ENCODE measurements around the gene ATXN3L. TPM values are rescaled to one million over a fixed set of nuclear protein-coding genes. Genes with fewer than 3 reads are reported as not detected.

The ATXN3L gene
- total and polyA plus RNA-seq, 2 experiments from 2014 or later, result not detected

DNA sequence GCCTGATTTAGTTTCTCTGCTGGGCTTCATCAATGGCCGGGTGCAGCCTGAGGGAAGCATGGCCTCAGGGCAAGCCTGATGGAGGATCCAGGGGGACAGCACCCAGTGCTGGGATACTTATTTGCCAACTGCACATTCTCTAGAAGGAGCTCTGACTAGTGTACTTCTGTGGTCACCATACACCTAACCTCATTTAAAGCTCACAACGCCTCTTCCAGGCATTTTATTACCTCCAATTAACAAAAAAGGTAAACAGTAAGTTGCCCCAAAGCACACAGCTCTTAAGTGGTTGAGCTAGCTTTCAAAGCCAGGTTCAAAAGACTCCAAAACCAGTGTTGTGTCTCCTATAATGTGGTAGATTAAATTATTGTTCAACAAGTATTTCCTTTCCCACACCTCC lies 26.8 kb upstream of the ATXN3L start (continued):
- TF ChIP-seq CREB1 (CRISPR knock-in tag; IDR thresholded peaks at IDR 0.05; ENCODE audit: low read depth), result no peak

- Histone ChIP-seq H3K27ac (ENCODE audit: low read depth) (no peak overlapping the region), H3K4me2 (no peak overlapping the region), H3K9me2 (ENCODE audit: insufficient read depth) (no peaks in the 10 kb centered on the region), H2AFZ (no peak overlapping the region), H3K36me3 (ENCODE audit: insufficient read depth) (no peaks in the 10 kb centered on the region), H4K20me1 (replicated peaks; ENCODE audit: insufficient read depth) (no peaks in the 10 kb centered on the region), H3K4me3 (no peak overlapping the region), H3F3A (replicated peaks; ENCODE audit: low read depth) (no peaks in the 10 kb centered on the region), H3K4me1 (ENCODE audit: insufficient read depth) (no peaks in the 10 kb centered on the region), H3K79me2 (replicated peaks; ENCODE audit: insufficient read depth) (no peaks in the 10 kb centered on the region), H3K27me3 (ENCODE audit: insufficient read depth) (no peaks in the 10 kb centered on the region)
- TF ChIP-seq POLR2AphosphoS5 (IDR thresholded peaks at IDR 0.05; ENCODE audit: low read depth) (no peak), EZH2phosphoT487 (IDR thresholded peaks at IDR 0.05; ENCODE audit: unreplicated experiment) (no peak), ZNF331 (CRISPR knock-in tag; IDR thresholded peaks at IDR 0.05; ENCODE audit: low read depth) (no peak), REST (IDR thresholded peaks at IDR 0.05; ENCODE audit: unreplicated experiment) (no peak), JUNB (IDR thresholded peaks at IDR 0.05; ENCODE audit: unreplicated experiment) (no peak), STAT1 (IDR thresholded peaks at IDR 0.05; ENCODE audit: unreplicated experiment) (no peak), NANOG (IDR thresholded peaks at IDR 0.05; ENCODE audit: borderline replicate concordance) (no peak)
- TF ChIP-seq, protein P1, sequence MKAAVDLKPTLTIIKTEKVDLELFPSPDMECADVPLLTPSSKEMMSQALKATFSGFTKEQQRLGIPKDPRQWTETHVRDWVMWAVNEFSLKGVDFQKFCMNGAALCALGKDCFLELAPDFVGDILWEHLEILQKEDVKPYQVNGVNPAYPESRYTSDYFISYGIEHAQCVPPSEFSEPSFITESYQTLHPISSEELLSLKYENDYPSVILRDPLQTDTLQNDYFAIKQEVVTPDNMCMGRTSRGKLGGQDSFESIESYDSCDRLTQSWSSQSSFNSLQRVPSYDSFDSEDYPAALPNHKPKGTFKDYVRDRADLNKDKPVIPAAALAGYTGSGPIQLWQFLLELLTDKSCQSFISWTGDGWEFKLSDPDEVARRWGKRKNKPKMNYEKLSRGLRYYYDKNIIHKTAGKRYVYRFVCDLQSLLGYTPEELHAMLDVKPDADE (IDR thresholded peaks at IDR 0.05), result no peak
- H3K27me3 Mint-ChIP-seq (ENCODE audit: insufficient read depth, low read depth, poor library complexity), result peaks cover 4% of the 10 kb centered on the region
- H3K4me1 Mint-ChIP-seq, result no peaks in the 10 kb centered on the region
- H3K4me3 Mint-ChIP-seq, result no peak overlapping the region
- ATAC-seq (no peak), DNase-seq (ENCODE audit: low spot score) (no peak)
- H3K9me3 Mint-ChIP-seq, result no peaks in the 10 kb centered on the region
- H3K27ac Mint-ChIP-seq, result no peak overlapping the region
- no peaks in the 10 kb centered on the region for H3K36me3 Mint-ChIP-seq (ENCODE audit: low read depth)
Observed at GRCh38 chrX:13345438-13345837, 25.6 kb upstream of the ATXN3L start.

GRCh38 chrX:13345037-13345436 lies 25.2 kb upstream of the ATXN3L start:
- Histone ChIP-seq H3K4me2 (no peak overlapping the region), H4K20me1 (replicated peaks; ENCODE audit: insufficient read depth) (no peaks in the 10 kb centered on the region), H3K4me1 (ENCODE audit: insufficient read depth) (no peaks in the 10 kb centered on the region), H3K36me3 (ENCODE audit: insufficient read depth) (no peaks in the 10 kb centered on the region), H3K27ac (ENCODE audit: low read depth) (no peak overlapping the region), H3K4me3 (no peak overlapping the region), H3K27me3 (ENCODE audit: insufficient read depth) (no peaks in the 10 kb centered on the region), H2AFZ (no peak overlapping the region), H3K79me2 (replicated peaks; ENCODE audit: insufficient read depth) (no peaks in the 10 kb centered on the region), H3F3A (replicated peaks; ENCODE audit: low read depth) (no peaks in the 10 kb centered on the region), H3K9me2 (ENCODE audit: insufficient read depth) (no peaks in the 10 kb centered on the region)
- TF ChIP-seq REST (IDR thresholded peaks at IDR 0.05; ENCODE audit: unreplicated experiment), result no peak
- ATAC-seq (no peak), DNase-seq (ENCODE audit: low spot score) (no peak)
- Mint-ChIP-seq H3K27me3 (ENCODE audit: insufficient read depth, low read depth, poor library complexity) (peaks cover 4% of the 10 kb centered on the region), H3K36me3 (ENCODE audit: low read depth) (no peaks in the 10 kb centered on the region), H3K4me3 (no peak overlapping the region), H3K9me3 (no peaks in the 10 kb centered on the region), H3K27ac (no peak overlapping the region), H3K4me1 (no peaks in the 10 kb centered on the region)
